HG02970 (cell line): ENCODE results near the gene CCDC88C.
"Not testable (repeated sequence)": the region's sequence is repeated elsewhere in the genome, so short reads cannot be mapped to it uniquely, and the experiment has no call there.

Experiments
- ATAC-seq: cut with Tn5 transposase; IDR thresholded peaks from one replicate; pipeline ENCODE4 v1.9.1; 2021; ENCODE audit warnings: mild to moderate bottlenecking, moderate library complexity, moderate number of reproducible peaks; ENCODE audit not compliant: unreplicated experiment, low FRiP score

The CCDC88C gene

GRCh38 chr14:91280129-91280528 lies 137.5 kb downstream of the CCDC88C start:
- ATAC-seq: no peak

- ATAC-seq: no peak
Measured at GRCh38 chr14:91279354-91279753, 138.3 kb downstream of the CCDC88C start.

- no peak for ATAC-seq
Measured at GRCh38 chr14:91278383-91278715, 139.3 kb downstream of the CCDC88C start.

- no peak for ATAC-seq
Measured at GRCh38 chr14:91277546-91278382, 139.9 kb downstream of the CCDC88C start.

GRCh38 chr14:91274796-91275195 lies 142.8 kb downstream of the CCDC88C start:
- no peak for ATAC-seq

- no peak for ATAC-seq
Measured at GRCh38 chr14:91273885-91274273, 143.7 kb downstream of the CCDC88C start.

- ATAC-seq: no peak
Measured at GRCh38 chr14:91273273-91273884, 144.2 kb downstream of the CCDC88C start.

- no peak for ATAC-seq
Measured at GRCh38 chr14:91272341-91273272, 145.0 kb downstream of the CCDC88C start.

GRCh38 chr14:91271639-91272038 lies 146.0 kb downstream of the CCDC88C start:
- no peak for ATAC-seq

GRCh38 chr14:91270619-91271018 lies 147.0 kb downstream of the CCDC88C start:
- ATAC-seq: no peak

- no peak for ATAC-seq
Measured at GRCh38 chr14:91270188-91270587, 147.4 kb downstream of the CCDC88C start.

GRCh38 chr14:91269076-91269991 lies 148.3 kb downstream of the CCDC88C start:
- no peak for ATAC-seq

- no peak for ATAC-seq
Measured at GRCh38 chr14:91267965-91268437, 149.6 kb downstream of the CCDC88C start.

- not testable (repeated sequence) for ATAC-seq
Measured at GRCh38 chr14:91266276-91266675, 151.3 kb downstream of the CCDC88C start.

GRCh38 chr14:91265404-91265803 lies 152.2 kb downstream of the CCDC88C start:
- ATAC-seq: no peak

- no peak for ATAC-seq
Measured at GRCh38 chr14:91264151-91265150, 153.2 kb downstream of the CCDC88C start.

GRCh38 chr14:91263329-91263728 lies 154.3 kb downstream of the CCDC88C start:
- ATAC-seq: no peak

- ATAC-seq: no peak
Measured at GRCh38 chr14:91261986-91262549, 155.6 kb downstream of the CCDC88C start.
